HL-60/S4 treated with phorbol 12-myristate 13-acetate at 8.2 ng/mL for 4 days and 3 days (cell line): ENCODE measurements around the gene AUP1.

Experiments
- in situ Hi-C: fragments of 300-500 bp; cut with MboI; formaldehyde crosslinking; loops from 2 replicates; pipeline ENCODE4 v1.15.0; 2022; ENCODE audit warnings: low sequenced_read_pairs

The AUP1 gene

DNA sequence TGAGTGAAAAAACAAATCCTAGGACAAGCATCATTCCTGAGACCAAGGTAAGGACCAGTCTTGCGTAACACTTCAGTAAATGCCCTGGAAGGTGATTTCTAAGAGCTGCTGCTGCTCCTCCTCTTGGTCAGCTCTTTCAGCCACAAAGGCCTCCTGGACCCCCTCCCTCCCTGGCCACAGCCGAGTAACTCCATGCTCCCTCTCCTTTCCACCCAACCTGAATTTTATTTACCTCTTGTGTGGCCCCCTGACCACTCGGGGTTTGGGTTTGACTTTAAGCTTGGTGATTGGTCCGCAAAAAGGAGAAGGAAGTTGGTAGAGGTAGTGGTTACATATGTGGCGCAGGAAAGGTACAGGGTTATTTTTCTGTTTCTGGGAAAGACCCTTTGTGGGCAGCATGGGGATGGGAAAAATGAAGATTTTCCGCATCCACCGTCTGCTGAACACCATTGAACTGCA is 9.4 kb upstream of the AUP1 start:
- in situ Hi-C loops = loop anchor here (10.0 kb wide), 1 partner anchor 46 kb away; no protein-coding TSS in a partner anchor

DNA sequence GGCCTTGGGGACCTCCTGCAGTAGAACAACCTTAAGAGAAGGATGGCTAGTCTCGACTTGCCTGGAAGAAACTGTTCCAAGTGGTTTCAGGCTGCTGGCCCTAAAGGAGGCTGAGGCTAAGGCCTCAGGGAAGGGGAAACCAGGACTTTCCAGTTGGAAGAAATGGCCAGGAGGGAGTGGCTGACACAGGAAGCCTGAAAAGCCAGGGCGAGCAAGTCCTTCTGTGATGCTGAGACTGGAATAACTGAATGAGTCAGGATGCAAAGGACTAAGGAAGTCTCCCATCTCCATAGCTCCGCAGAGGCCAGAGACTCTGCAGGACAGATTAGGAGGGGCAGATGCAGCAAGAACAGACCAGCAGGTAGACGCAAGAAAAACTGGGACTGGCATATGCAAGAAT is 7.6 kb upstream of the AUP1 start:
- in situ Hi-C loops = loop anchor here (10.0 kb wide), 1 partner anchor 48 kb away; no protein-coding TSS in a partner anchor

DNA sequence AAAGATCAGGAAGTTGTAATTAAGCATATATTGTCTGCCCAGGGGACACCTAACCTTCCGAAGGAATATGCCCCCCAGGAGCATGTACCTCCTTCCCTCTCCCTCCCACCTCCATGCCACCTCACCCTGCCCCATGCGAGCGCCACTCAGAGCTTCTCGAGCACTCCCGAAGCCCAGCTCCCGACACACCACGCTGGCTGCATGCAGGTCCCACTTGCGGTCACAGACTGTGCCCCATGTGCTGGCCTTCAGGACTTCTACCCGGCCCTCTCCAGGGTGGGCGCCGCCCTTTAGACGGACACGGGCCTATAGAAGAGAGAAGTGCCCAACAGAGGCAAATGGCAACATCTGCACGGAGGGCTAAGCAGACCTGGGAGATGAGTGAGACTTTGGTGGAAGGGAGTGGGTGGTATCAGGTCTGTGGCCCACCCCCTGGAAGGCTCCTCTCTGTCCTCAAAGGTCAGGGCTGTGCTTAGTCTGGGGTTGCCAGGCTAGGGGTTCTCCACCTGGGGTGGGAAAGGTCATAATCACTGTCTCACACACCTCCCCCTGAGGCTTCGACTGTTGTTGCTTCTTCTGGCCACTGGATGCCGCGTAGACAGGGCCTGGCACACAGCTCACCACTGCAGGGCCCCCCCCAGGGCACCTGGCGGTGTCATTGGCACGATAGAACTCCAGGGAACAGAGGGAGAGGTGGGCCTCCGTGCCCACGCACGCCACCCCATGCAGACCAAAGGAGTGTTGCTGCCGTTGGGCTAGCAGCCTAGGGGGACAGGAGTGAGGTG is 6.9 kb upstream of the AUP1 start:
- in situ Hi-C loops = loop anchor here (10.0 kb wide), 1 partner anchor 48 kb away; no protein-coding TSS in a partner anchor

DNA sequence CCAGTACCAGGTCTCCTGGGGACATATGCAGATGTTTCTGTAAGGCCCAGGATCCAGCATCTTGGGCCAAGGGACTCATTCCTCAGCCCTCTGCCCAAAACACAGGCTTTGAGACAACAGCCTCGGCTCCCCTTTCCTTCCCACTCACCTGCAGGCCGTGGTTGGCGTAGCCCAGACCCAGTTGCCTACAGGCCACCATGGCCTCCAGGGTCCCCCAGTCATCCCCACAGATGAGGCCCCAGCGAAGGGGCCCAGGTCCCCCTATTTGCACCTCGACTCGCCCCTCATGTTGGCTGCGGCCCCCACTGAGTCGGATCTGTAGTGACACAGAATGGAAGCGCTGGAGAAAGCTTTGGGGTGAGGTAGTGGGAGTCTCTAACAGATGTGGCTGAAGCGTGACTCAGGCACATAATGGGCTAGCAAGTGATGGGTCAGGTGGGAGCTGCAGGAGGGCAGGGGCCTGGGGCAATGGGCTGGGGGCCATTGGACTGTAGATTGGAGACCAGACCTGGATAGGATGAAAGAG is 6.0 kb upstream of the AUP1 start:
- in situ Hi-C loops = loop anchor here (10.0 kb wide), 1 partner anchor 49 kb away; no protein-coding TSS in a partner anchor

- in situ Hi-C loops = loop anchor here (10.0 kb wide), 1 partner anchor 50 kb away; no protein-coding TSS in a partner anchor
Observed at GRCh38 chr2:74534411-74534810, 4.9 kb upstream of the AUP1 start.

DNA sequence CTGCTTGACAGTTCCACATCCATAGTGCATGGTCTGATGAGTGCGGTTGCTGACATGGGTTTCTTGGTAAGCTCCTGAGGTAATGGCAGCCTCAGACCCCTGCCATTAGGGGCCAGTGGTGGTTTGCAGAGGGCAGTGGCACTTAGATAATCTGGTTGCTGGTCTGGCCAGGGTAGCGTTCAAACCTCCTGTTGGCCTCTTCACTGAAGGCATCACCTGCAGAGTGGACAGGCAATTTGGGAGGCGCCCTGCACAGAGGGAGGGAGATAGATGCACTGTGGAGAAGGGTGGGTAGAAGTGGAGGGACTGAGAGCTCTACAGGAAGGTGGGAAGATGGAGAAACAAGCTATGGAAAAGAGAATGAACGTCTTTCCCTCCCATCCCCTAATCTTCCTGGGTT is 4.0 kb upstream of the AUP1 start:
- in situ Hi-C loops = loop anchor here (10.0 kb wide), 1 partner anchor 51 kb away; no protein-coding TSS in a partner anchor

DNA sequence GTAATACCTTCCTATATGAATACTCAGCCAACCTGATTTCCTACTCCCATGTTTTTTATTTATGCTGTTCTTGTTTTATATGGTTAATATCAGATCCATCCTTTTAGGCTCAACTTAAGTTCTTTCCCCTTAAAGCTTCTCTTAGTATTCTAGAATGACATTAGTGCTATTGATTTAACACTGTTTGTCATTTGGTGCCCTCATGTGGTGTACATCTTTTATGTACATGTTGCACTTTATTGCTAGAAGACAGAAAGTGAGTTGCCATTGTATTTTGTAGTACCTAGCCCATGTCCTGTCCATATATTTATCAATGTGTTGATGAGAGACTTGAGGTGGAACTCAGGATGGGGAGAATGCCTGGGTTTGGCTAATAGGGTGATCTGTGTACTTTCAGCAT is 2.7 kb upstream of the AUP1 start:
- in situ Hi-C loops = loop anchor here (10.0 kb wide), 1 partner anchor 53 kb away; no protein-coding TSS in a partner anchor

GRCh38 chr2:74531666-74532065 is 2.2 kb upstream of the AUP1 start:
- in situ Hi-C loops = loop anchor here (10.0 kb wide), 1 partner anchor 53 kb away; no protein-coding TSS in a partner anchor

GRCh38 chr2:74530239-74531187 is 1.0 kb upstream of the AUP1 start:
- in situ Hi-C loops = loop anchor here (10.0 kb wide), 1 partner anchor 54 kb away; no protein-coding TSS in a partner anchor

GRCh38 chr2:74528600-74529356 is 728 bp downstream of the AUP1 start:
- in situ Hi-C loops = no loop called here

DNA sequence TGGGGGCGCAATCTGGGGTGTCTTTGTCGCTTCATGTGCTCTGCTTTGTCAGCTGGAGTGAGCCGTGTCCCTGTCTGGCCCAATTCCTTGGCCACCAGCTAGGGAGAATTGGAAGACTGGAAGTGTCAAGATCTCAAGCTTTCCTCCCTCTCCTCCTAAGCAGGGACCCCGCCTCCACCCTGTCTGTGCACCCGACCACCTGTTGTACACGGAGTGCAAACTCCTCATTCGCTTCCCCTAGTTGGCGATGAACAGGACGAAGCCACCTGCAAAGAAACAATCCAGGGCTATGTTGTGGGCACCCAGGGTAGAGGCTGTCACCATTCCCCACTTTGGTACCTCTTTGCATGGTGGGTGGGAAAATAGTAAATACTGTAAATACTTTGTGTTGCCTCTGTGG is 1.8 kb downstream of the AUP1 start:
- in situ Hi-C loops = no loop called here

DNA sequence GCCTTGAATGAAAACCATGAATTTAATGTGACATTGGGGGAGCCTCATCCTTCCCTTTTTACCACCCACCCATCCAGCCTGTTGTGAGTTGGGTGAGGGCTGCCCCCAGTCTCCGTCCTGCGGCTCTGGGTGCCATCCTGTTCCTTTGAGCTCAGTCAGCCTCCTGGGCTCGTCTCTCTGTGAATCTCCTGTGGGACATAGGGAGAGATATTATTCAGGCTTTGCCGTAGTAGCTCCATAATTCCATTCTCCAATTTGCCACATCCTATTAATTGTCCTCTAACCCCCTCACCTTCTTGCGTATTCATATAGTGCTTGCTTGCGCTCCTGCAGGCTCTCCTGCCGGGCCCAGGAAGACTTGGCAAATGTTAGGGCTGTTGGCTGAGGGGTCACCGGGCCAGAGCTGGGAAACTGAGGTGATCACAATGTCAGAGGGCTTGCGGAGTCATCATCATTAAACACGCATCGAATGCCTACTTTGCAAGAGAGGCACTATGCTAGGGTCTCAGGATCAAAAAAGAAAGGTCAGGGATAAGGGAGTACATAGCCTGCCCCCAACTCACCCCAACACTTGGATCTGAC is 2.8 kb downstream of the AUP1 start:
- in situ Hi-C loops = no loop called here

GRCh38 chr2:74525717-74526648 is 3.5 kb downstream of the AUP1 start, which contains the start of gene DQX1:
Gene DQX1 (minus strand): TSS chr2:74526231. CDS start chr2:74525729, 502 bp downstream.
- in situ Hi-C loops = no loop called here

- in situ Hi-C loops = no loop called here
Observed at GRCh38 chr2:74524955-74525716, 4.4 kb downstream of the AUP1 start.

DNA sequence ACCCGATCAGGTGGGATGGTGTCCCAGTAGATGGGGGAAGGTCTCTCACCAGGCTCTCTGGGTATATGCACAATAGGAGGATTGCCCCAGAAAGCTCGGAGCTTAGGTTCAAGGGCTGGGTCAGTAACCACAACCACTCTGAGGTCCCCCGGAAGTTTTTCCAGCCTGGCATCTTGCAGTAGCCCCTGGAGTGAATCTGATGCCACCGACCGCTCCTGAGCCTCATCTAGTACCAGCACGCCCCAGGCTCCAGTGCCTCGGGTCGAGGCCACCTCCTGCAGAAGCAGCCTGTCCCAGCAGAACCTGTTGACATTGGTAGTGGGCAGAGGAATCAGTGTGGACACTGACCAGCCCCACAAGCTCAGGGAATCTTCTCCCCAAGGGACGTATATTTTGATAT is 5.5 kb downstream of the AUP1 start:
- in situ Hi-C loops = no loop called here

DNA sequence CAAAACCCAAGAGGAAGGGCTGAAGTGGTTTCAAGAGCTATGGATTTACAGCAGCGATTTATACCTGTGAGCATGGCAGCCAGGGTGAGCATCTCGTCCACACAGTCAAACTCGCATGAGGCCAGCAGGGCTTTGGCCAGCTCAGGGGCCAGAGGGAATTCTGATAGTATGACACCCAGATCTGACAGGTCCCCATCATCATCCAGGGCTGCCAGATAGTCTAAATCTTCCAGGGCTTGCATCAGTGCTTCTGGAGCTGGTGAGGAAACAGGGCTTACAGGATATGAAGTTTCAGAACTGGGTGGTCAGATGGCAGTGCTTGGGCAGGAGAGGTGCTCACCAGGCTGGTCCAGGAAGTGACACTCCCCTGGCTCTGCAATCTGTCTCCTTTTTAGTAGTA is 7.0 kb downstream of the AUP1 start:
- in situ Hi-C loops = no loop called here

- in situ Hi-C loops = no loop called here
Observed at GRCh38 chr2:74516650-74517049, 12.9 kb downstream of the AUP1 start.
